HUES6 (cell line): ENCODE data around the gene SPAG6.

ENCODE experiments used
- H3K27ac ChIP-seq: 2 replicates; pipeline ENCODE4 v1.7.0; 2013; ENCODE audit warnings: low read depth, mild to moderate bottlenecking, low read length, inconsistent platforms
- H3K27me3 ChIP-seq: 2 replicates; pipeline ENCODE4 v1.6.1; 2013; ENCODE audit warnings: low read length; ENCODE audit not compliant: control insufficient read depth, insufficient read depth
- H3K36me3 ChIP-seq: 2 replicates; pipeline ENCODE4 v1.6.1; 2013; ENCODE audit warnings: low read length; ENCODE audit not compliant: control insufficient read depth, insufficient read depth
- H3K4me1 ChIP-seq: 2 replicates; pipeline ENCODE4 v1.6.1; 2013; ENCODE audit warnings: low read length; ENCODE audit not compliant: control insufficient read depth, insufficient read depth
- H3K4me3 ChIP-seq: 2 replicates; pipeline ENCODE4 v1.5.1; 2013; ENCODE audit warnings: low read depth, low read length
- H3K9ac ChIP-seq: one replicate; pipeline ENCODE4 v1.6.1; 2013; ENCODE audit warnings: mild to moderate bottlenecking, low read length
- H3K9me3 ChIP-seq: 2 replicates; pipeline ENCODE4 v1.6.1; 2013; ENCODE audit warnings: low read depth, low read length; ENCODE audit not compliant: control insufficient read depth, insufficient read depth

Gene SPAG6

DNA sequence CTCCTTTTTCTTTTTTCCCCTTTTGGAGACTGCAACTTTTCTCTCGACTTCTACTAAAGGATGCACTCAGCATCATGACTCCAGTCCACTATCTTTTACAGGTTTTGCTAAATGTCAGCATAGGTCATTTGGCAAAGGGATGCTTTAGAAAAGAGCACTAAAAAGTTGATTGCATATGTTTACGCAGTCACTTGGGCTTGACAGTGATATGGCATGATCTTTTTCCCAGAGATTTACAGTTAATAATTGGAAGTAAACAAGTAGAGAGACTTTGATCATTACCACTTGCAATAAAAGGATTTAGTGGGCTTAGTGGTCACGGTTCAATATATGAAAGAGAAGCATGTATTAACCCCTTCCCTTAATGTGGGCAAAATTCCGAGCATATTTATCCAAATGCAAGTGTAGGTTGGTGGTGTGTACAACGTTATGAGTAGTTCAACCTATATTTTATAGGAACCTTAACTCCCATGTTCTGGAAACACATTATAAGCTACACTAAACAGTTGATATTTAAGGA lies 22.6 kb upstream of the SPAG6 start:
- Histone ChIP-seq H3K36me3 (no peaks in the 10 kb centered on the region), H3K27ac (no peak overlapping the region), H3K4me1 (peaks cover 48% of the 10 kb centered on the region), H3K27me3 (peaks cover 85% of the 10 kb centered on the region), H3K9me3 (no peaks in the 10 kb centered on the region), H3K4me3 (peak overlapping the region; percentile 67), H3K9ac (no peak overlapping the region)

DNA sequence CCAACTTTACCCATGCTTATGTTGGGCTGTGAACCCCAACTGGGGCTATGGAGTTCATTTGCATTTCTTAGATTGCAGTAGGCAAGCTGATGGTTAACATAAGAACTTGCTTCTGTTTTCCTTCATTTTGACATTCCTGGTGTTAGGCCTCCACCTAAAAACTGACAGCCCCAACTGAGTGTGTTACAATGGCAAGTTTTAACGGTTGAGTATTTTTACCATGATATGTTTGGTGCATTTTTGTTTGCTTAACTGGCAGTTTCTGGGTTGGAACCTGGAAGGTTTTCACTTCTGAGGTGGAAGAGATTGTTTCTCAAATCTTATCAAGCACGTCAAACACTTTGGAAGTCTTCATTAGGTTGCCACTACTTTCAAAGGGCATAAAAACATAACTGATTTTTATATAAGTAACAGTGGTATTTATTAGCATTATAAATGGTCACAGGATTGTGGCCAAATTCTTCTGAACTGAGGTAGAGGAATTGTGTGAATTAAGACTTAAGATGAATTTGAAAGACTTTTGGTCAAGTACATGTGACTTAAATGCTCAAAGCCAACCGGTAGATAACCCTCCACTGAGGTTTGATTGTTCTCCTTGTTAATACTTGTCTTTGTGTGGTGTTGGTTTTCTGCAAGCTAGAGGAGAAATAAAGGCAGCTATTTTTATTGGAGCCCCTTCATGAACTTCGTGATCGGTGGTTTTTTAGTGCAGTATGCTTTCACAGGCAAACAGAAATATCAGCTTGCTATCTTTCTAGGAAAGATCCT lies 21.6 kb upstream of the SPAG6 start:
- no peak overlapping the region for H3K9ac ChIP-seq
- peak overlapping the region; percentile 66; the same call in 1 of the 2 replicates for H3K4me3 ChIP-seq
- H3K27ac ChIP-seq, result no peak overlapping the region
- no peaks in the 10 kb centered on the region for H3K9me3 ChIP-seq
- H3K4me1 ChIP-seq, result peaks cover 38% of the 10 kb centered on the region
- peaks cover 78% of the 10 kb centered on the region for H3K27me3 ChIP-seq
- no peaks in the 10 kb centered on the region for H3K36me3 ChIP-seq

DNA sequence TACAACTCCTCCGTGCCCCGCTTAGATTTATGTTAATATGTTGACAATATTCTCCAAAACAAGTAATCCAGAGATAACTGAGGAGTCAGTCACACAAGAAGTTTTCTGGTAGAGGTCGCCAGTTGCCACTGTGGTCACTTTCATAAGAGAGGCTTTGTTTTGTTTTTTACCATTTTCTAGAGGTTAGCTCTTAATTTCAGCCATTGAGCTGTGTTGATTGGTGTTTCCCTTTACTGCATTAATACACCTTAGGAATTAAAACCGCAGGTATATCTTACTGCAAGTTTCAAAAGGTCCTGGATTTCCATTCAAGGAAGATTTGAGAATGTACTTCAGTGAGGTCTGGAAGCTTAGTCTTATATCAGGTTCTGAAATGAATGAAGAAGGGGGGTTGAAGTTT lies 20.9 kb upstream of the SPAG6 start:
- H3K9ac ChIP-seq, result no peak overlapping the region
- peaks cover 75% of the 10 kb centered on the region for H3K27me3 ChIP-seq
- no peaks in the 10 kb centered on the region for H3K9me3 ChIP-seq
- H3K4me3 ChIP-seq, result peak overlapping the region; percentile 66
- H3K4me1 ChIP-seq, result peaks cover 38% of the 10 kb centered on the region
- H3K27ac ChIP-seq, result no peak overlapping the region
- 0 out of 2 replicates have a peak, but pooled peaks cover 3% of the 10 kb centered on the region for H3K36me3 ChIP-seq

GRCh38 chr10:22324893-22325271 lies 20.4 kb upstream of the SPAG6 start:
- Histone ChIP-seq H3K36me3 (0 out of 2 replicates have a peak, but pooled peaks cover 4% of the 10 kb centered on the region), H3K4me3 (peak overlapping the region; percentile 66), H3K27ac (no peak overlapping the region), H3K27me3 (peaks cover 75% of the 10 kb centered on the region), H3K9me3 (no peaks in the 10 kb centered on the region), H3K9ac (no peak overlapping the region), H3K4me1 (peaks cover 38% of the 10 kb centered on the region)

DNA sequence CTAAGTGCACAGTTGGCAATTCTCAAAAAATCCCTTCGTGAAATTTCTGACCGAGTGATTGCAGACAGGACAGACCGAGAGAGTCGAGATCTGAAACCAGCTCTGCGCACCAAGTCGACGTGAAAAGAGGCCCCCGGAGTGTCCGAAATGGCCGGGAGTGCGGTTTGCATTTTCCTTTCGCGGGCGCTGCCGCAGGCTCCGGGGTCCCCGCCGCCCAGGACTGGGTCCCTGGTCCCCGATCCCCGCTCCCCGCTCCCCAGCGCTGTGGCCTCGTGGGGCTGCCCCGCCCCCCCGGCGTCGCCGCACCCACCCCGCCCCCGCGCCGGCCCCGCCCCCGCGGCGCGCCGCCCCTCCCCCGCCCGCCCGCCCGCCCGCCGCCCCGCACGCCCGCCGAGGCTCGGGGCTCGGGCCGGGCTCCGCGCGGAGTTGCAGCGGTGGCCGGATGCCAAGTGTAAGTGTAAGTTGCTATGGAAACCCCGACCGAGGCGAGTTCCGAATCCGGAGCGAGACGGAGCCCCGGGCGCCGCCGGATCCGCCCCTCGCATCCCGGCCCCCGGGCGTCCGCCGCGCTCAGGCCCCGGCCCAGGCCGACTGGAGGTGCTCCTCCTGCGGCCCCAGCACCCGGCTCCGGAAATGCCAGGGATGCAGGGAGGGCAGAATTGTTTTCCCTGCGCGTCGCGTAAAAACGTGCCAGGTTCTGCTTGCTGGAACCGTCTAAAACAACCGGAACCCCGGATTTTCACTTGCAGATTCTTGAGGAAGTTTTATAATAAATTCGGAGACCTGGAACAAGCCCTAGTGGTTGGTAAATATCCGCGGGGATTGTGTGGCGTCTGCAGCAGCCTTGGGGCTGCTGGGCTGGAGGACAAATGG lies 19.8 kb upstream of the SPAG6 start:
- Histone ChIP-seq H3K4me3 (peak overlapping the region; percentile 70), H3K27me3 (peaks cover 74% of the 10 kb centered on the region), H3K27ac (no peak overlapping the region), H3K36me3 (0 out of 2 replicates have a peak, but pooled peaks cover 4% of the 10 kb centered on the region), H3K9ac (peak overlapping the region; percentile 55), H3K4me1 (peaks cover 36% of the 10 kb centered on the region), H3K9me3 (no peaks in the 10 kb centered on the region)

DNA sequence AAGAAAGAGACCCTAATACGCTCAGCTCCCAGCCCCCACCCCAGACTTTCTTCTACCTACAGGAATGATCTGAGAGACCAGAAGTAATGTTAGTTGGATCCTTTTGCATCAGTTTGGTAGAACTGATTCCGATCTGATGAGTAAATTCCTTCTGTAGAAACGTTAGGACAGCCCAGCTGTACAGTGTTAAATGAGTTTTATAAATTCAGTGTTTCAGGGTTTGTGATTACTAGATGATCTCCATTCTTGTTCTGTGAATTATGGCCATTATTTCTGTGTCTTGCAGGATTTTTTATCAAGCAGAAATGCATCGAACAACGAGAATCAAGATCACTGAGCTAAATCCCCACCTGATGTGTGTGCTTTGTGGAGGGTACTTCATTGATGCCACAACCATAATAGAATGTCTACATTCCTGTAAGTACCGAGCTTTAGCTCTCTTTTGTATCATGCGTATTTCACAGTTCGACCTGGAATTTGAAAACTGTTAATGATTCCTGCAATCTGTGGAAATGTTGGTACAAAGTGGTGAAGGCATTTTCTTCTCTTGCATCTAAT lies 19.1 kb upstream of the SPAG6 start:
- Histone ChIP-seq H3K4me1 (peaks cover 36% of the 10 kb centered on the region), H3K27me3 (peaks cover 78% of the 10 kb centered on the region), H3K9me3 (no peaks in the 10 kb centered on the region), H3K9ac (peak overlapping the region; percentile 55), H3K4me3 (peak overlapping the region; percentile 70), H3K27ac (no peak overlapping the region), H3K36me3 (0 out of 2 replicates have a peak, but pooled peaks cover 4% of the 10 kb centered on the region)

GRCh38 chr10:22329150-22329549 lies 16.1 kb upstream of the SPAG6 start:
- Histone ChIP-seq H3K9me3 (no peaks in the 10 kb centered on the region), H3K36me3 (0 out of 2 replicates have a peak, but pooled peaks cover 4% of the 10 kb centered on the region), H3K9ac (no peak overlapping the region), H3K4me1 (peaks cover 17% of the 10 kb centered on the region), H3K4me3 (no peak overlapping the region), H3K27me3 (peaks cover 81% of the 10 kb centered on the region), H3K27ac (no peak overlapping the region)

DNA sequence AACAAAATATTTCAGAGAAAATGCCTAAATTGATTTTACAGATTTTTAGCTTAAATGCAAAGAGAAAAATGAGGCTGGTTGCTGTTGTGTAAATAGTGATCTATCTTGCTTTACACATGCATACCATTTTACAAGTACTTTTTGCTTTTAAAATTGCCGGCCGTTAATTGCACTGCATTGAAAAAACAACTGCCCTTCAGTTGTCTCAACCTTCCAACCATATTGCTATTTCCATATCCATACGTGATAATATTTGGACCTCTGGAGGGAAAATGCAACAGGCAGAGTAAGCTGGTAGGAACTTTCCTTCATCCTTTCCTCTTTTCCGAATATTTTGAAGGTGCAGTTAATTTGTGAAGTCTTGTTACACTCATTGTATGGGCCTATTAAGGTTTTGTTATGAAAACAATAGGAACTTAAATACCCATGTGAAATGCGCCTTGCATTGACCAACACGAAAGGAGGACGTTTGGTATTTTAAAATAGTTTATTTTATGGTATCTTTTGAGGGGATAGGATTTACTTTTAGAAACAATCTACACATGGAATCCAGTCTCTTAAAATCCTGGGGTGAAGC lies 13.1 kb upstream of the SPAG6 start:
- Histone ChIP-seq H3K36me3 (0 out of 2 replicates have a peak, but pooled peaks cover 4% of the 10 kb centered on the region), H3K4me1 (peaks cover 8% of the 10 kb centered on the region), H3K4me3 (no peak overlapping the region), H3K9me3 (no peaks in the 10 kb centered on the region), H3K27ac (no peak overlapping the region), H3K9ac (no peak overlapping the region), H3K27me3 (peaks cover 85% of the 10 kb centered on the region)

DNA sequence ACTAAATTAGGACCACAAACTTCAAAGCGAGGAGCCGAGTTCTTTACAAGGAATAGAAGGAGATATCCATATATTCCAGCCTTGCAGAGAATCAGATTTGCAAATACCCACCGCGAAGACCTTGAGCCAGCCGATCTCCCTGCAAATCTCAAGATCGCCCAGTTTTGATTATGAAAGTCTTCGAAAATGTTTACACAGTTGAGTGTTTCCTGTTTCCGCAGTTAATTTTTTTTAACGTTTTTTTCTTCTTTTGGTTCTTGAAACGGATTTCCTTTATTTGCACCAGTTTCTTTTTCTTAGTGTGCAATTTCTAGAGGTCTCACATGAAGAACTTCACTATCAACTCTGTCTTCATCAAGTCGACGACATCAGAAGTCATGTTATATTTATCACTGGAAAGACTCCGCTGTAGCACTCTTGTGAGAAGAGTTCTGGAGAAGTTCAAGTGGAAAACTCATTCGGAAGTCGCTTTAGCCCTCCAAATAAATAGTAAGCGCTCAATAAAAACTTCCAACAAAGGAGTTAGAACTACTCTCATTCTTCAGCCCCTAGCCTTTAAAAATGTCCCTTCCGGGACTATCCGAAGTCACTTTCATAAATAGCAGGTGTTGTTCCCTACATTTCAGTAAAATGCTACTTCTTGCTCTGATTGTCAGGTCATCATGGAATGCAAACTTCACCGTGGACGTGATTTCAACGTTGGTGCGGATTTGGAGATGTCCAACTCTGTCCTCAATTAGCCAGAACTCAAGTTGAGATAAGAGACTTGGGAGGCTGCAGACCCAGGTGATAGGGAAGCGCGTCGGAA lies 11.9 kb upstream of the SPAG6 start:
- Histone ChIP-seq H3K4me3 (peak overlapping the region; percentile 61), H3K27ac (no peak overlapping the region), H3K4me1 (peaks cover 10% of the 10 kb centered on the region), H3K9ac (no peak overlapping the region), H3K27me3 (peaks cover 88% of the 10 kb centered on the region), H3K9me3 (no peaks in the 10 kb centered on the region), H3K36me3 (0 out of 2 replicates have a peak, but pooled peaks cover 4% of the 10 kb centered on the region)

GRCh38 chr10:22333975-22334282 lies 11.4 kb upstream of the SPAG6 start:
- peaks cover 10% of the 10 kb centered on the region for H3K4me1 ChIP-seq
- no peak overlapping the region for H3K27ac ChIP-seq
- H3K9me3 ChIP-seq, result no peaks in the 10 kb centered on the region
- H3K36me3 ChIP-seq, result 0 out of 2 replicates have a peak, but pooled peaks cover 4% of the 10 kb centered on the region
- H3K9ac ChIP-seq, result no peak overlapping the region
- peak overlapping the region; percentile 61 for H3K4me3 ChIP-seq
- peaks cover 93% of the 10 kb centered on the region for H3K27me3 ChIP-seq
